ENCODE results near the gene NPHP4.

NPHP4 gene

DNA sequence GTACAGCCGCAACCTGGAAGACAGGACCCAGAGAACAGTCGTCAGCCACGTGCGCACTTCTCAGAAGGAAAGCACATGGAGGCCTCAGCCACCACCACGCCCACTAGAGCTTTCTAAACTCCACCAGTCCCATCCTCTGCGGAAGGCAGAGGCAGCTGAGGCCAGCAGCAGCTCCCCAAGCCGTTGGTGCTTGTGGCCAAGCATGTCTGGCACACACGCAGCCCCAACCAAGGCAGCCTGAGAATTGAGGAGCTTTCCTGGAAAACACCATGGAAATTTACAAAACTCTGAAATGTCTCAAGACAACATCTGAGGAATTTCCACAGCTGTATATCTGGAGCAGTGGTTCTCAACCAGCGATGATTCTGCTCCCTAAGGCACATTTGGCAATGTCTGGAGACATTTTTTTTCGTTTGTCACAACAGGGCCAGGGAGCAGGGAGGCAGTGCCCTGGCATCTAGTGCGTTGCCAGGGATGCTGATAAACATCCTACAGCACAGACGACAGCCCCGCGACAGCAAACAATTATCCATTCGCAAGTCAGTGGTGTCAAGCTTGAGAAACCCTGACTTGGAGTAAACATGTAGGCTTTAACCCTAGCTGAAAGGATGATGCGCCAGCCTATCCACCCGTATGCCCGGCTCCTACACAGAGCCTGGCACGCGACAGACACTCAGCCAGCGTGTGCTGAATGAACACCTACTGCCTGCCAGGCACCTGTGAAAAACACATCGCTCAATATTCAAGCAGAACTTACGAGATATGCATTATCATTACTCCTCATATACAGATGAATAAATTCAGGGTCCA is 24.7 kb downstream of the NPHP4 start:
- DNase-seq = no peak

DNA sequence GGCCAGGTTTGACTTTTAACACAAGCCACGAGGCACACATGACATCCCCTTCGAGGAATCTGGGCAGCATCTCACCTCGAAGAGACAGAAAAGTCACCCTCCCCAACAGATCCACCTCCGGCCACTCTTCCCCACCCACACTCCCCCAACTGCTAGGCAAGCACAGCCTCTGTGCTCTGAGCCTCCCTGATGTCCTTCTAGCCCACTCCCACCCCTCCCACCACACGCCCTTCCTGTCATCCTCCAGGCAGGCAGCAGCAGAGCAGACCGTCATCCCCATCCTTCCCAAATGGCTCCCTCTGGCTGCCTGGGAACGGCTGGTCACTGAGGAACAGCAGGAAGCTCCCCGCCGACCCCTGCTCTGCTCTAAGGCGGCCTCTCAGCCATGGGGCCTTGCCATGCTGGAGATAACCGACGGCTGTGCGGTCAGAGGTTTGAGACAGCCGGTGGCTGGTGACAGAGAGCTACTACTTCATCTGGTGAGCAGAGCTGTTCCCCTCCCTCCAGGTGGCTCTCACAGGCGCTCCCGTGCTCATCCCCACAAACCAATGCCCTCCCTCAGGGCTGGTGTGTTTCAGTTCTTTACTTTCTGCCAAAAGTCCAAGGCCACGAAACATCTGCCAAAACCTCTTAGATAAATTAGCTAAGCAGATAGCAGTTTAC is 25.6 kb downstream of the NPHP4 start:
- DNase-seq = no peak

DNA sequence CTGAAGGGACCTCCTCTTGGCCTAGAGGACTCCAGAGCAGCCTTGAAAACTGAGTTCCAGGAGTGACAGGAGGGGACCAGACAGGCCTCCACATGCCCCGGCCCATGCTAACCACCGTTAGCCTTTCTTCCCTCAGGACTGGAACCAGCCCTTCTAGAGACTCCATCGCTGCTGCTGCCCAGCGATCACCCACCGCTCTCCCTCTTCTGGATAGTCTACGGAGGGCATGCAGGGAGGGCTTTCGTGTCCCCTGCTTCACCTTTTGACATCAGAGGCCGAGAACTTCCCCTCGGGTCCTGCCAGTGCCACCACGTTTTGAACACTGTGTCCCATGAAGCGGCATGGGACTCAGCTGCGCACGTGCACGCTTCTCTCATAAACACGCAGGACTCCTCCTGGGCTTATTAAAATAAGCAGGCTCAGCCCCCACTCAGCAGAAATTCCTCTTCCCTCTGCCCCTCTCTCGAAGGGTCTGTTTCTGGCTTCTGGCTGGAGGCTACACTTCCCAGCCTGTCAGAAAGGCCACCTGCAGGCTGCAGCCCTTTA is 26.6 kb downstream of the NPHP4 start:
- no peak for DNase-seq

DNA sequence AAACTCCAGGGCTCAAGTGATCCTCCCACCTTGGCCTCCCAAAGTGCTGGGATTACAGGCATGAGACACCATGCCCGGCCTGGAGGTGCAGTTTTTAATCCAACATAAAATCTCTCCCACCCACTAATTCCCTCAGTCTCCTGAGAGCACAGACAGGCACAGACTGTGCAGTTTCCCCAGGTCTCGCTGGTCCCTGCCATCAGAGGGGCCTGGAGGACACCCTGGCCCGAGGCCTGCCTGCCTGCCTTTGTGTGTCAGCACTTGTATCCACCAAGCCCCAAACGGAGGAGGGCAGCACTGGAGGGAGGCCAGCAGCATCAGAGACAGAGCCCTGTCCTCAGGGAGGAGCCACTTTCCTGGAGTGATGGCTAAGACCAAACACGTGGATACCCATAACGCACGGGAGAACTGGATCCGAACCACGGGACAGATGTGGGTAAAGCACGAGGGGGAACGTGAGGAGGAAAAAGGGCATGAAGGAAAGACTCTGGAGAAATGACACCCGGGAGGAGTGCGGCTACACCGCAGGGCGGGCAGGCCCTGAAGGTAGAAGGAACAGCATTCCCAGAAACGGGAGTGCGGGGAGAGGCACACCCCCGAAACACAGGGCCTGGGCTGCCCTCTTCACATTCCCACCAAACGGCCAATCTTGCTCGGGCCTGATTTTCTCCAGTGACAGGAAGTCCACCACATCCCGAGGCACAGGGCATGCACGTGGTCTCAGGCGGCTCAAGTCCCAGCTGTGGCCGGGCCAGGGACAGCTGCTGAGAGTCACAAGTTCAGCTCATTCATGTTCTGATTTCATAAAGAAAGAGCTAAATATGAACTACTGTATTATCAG is 29.7 kb downstream of the NPHP4 start:
- no peak for DNase-seq

DNA sequence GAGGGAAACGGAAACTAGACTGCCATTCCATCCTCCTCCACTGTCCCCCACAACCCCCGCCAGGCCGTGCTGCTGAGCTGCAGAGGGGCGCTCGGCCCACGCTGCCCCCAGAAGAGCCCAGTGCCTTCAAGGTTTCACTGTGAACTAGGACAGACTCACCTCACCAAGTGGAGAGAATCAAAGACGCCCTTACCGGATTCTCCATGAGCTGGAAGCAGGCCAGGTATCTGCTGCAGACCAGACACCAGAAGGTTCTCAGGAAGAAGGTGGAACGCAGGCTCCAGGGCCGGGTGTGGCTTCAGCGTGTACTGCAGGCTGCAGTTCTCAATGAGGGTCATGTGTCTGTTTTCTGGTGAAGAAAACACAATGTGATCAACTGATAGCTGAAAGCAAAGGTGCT is 30.6 kb downstream of the NPHP4 start:
- no peak for DNase-seq

DNA sequence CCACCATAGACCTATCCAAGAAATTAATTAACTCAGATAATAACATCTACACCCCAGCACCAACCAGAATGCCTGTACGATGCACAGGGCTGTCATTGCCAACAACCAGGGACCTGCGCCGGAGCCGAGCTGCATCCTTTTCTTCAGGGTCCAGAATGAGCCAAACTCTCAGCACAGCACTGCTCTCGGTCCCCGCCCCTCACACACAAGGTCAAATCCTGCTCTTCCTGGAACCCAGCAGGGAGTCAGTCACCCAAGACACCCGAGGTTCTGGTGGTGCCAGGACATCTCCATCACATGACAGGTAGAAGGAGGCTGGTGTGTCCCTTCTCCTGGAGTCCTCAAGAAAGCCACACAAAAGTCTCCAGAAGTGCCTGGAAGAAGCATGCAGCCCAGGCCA is 31.9 kb downstream of the NPHP4 start:
- no peak for DNase-seq

DNA sequence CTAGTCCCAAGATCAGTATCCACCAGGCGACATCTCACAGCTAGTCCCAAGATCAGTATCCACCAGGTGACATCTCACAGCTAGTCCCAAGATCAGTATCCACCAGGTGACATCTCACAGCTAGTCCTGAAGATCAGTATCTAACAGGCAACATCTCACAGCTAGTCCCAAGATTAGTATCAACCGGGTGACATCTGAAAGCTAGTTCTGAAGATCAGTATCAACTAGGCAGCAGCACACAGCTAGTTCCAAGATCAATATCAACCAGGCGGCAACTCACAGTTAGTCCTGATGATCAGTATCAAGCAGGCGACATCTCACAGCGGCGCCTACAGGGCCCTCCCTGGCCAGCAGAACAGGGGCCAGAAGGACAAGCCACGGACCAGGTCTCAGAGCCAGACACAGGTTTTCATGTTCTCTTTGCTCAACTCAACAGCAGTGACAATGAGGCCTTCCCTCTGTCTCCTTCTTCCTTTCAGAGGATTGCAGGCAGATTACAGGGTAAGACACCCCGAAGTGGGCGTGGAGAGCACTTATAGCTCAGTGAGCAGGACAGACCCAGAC is 32.5 kb downstream of the NPHP4 start:
- DNase-seq = no peak

DNA sequence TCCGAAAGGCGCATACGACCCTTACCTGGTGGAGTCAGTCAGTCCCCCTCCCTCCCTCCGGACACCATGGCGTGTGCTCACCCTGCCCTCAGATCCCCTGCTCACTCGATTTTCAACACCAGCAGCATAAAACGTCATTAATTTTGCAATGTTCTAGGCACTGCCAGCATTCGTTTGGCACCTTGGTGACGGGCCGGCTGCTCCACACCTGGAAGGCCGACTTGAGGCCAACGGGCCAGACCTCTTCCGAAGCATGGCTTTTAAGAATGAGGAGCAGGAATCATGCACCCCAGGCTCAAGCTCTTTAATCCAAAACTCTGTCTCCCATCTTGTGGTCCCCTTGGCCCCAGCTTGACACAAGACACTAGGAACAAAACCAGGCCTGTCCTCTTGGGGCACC is 33.1 kb downstream of the NPHP4 start:
- DNase-seq = no peak

DNA sequence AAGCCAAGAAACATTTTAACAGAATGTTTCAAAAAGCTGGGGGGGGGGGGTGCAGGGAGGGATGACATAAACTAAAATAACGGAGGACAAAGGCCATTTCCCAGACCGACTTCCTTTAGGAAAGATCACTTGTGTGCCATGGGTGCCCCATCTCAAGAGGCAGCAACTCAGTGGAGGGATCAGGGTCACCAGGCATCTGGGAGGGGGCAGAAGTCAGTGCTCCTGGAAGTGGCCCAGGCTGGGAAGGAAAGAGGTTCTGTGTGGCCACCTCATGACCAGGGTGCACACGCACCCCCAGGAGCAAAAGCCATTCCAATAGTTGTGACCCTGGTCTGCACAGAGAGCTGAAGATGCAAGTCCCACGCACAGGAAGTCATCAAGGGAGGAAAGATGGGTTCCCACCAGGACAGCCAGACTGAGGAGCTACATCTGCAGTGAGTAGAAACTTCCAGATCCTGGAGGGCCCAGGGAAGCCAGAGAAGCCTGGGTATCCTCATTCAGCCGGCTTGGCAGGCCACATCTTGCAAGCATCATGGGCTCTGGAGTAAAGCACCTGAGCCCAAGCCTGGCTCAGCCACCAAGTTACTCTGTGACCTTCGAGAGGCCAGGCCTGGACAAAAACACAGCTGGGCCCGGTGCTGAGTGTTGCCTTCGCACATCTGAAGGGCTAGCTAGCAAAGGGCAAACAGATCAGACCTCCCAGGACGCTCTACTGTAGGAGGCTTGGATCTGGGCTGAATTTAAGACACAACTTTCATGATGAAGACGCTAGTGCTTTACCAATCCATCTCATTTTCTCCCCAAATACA is 36.0 kb downstream of the NPHP4 start:
- no peak for DNase-seq

DNA sequence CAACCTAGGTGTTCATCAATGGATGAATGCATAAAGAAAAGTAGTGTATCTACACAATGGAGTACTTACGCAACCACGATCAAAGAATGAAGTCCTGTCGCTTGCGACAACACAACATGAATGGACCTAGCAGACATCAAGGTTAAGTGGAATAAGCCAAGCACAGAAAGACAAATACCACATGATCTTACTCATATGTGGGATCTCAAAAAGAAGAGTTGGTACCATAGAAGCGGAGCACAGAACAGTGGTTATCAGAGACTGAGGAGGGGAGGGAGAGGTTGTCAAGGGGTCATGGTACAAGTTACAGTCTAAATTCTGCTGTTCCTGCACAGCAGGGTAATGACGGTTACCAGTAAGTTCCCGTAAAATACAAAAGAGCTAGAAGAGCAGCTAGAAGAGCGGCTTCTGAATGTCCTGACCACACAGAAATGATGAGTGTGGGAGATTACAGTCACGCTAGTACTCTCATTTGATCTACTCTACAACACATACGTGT is 36.7 kb downstream of the NPHP4 start:
- DNase-seq = no peak

DNA sequence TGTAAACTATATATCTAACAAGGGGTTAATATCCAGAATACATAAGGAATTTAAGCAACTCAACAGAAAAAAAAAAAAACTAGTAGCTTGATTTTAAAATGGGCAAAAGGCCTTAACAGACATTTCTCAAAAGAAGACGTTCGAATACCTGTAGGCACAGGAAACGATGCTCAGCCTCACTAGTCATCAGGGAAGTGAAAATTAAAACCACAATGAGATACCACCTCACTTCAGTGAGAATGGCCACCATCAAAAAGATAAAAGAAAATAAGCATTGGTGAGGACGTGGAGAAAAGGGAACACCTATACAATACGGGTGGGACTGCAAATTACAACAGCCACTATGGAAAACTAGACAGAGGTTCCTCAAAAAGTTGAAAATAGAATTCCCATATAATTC is 37.3 kb downstream of the NPHP4 start:
- no peak for DNase-seq

DNA sequence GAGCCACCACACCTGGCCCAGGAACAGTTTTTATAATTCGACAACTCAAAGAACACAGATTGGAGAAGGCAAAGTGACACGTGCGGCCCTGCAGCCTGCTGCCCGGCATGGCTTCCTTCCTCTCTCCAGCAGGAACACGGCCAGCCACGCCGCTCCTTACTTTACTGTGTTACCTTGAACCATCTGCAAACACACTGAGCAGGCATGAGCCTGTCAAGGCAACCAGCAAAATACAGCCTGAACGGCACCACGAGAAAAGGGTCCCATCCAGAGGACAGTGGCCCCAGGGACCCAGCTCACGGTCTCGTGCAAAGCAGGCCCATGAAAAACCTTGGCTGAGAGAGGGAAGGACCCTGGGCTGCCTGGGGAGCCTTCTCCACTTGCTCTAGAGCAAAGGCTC is 38.8 kb downstream of the NPHP4 start:
- DNase-seq = no peak

DNA sequence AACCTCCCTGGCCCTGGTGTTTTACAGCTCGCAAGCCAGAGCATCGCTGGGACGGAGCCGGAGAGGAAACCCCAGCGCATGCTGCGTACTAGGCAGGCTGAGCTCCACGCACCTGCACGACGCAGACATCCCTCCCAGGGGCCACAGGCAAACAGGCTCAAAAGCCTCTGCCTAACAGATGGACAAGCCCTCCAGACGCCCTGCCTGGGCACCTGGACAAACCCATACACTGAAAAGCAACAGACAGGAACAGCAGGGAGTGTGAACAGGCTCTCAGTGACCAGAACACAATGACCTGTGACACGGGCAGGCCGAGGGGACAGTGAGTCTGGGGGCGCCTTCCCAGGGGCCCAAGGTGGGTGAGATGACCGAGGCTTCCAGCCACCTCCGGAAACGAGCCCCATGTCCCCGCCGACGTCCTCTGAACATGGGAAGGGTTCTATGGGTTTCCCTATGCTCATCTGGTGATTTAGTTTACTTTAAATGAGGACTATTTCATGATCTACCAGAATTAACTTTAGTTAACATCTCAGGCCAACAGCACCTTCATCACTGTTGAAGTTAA is 40.3 kb downstream of the NPHP4 start:
- DNase-seq = no peak

DNA sequence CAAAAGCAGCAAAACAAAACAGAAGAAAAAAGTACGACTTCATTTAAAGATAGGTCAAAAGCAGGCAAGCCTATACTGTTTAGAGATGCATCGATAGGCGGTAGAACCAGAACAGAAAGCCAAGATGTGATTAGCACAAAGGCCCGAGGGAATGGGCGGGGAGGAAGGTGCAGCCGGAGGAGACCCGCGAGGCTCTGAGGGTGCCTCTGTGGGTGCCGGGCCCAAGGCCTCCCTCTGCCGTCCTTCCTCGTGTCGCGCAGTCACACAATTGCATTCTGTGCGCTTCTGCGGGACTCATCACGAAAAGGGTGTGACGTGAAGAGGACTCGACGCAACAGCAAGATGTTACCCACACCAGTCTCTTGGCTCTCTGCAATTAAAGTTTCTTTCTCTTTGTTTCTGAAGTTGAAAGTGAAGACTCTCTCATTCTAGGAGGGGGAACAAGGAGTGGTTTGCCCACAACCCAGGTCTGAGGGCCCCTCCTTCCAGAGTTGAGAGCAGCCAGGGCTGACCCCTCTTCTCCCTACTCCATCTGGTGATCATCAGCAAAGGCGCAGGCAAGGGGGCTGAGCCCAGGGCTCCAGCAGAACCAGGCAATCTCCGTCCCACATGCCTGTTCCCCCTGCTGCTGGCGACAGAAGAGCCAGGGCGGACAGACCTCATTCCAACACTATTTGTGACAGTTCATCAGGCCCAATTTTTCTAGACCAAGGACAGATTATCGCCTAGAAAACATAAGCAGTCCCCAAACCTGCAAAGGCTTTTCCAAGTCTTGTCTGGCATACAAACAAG is 41.0 kb downstream of the NPHP4 start:
- DNase-seq = no peak

DNA sequence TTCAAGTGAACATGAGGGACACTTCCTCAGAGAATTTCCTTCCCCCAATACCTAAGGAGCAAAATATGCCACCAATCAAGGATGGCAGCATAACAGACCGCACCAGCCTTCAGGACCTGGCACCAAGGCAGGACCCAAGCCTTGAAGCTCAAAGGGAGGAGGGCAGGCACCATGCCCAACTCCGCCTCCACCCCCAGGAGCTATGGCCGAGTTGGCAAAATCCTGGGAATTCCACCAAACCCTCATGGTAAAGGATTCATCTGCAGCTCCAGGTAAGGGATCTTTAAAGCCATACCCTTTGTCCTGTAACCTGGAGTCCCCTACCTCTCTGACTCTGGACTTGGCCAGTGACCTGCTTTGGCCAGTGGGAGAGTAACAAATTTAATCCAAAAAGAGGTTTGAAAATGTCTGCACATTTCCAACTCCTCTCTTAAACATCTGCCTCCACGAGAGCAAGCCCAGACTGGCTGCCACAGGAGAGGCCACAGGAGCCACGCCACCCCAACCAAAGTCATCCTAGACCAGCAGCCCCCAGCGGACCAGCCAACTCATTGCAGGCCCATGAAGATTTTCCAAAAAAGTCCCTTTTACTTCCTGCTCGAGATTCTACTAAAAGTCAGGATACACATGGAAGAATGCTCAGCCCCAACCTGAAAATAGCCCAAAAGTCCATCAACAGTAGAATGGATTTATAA is 41.9 kb downstream of the NPHP4 start:
- no peak for DNase-seq

DNA sequence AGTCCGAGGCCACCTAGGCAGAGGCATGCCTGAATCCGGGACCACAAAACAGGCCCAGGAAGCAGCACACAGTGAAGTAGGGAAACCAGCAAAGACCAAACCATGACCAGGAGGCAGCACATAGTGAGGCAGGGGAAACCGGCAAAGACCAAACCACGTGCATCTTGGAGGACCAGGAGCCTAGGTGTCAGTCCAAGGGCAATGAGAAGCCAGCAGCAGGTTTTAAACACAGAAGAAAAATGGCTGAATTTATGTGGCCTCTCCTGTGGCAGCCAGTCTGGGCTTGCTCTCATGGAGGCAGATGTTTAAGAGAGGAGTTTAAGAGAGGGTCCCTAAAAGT is 42.5 kb downstream of the NPHP4 start:
- DNase-seq = no peak

DNA sequence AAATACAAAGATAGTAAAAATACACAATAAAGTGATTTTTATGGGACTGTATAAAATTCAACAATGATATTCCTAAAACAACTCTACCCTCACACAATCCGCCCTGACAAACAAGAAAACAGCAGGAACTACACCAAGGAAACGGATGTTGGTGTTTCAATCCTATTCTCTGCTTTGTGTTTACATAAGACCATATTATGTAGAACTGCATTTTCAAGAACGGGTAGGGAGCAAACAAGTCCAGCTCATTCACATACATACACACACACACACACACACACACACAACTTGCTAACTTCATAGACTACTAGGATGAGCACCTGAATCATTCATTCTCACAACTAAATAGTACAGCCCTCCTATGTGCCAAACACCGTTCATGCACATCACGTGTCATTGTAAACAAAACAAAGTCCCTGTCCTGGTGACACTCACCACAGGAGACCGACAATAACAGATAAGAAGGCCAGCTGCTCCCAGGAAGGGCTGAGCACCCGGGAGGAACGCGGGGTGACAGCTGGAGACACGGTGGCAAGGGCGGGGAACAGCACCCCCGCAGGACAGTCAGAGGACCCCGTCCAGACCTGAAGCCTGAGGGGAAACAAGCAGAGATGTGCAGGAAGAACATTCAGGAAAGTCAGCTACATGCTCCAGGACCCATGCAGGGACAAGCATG is 43.0 kb downstream of the NPHP4 start:
- DNase-seq = no peak

DNA sequence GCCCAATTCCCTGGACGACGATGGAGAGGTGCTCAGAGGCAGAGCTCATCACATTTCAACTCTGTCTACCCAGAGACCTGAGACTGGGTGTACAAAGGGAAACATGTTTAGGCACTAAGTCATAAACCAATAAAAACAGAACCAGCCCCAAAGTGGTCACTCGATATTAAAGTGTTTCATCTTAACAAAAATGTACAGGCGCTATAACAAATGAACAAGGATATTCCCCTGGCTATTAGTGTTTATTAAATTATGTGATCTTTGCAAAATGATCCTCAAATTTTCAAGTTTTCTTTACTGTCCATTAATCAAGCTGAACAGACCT is 43.6 kb downstream of the NPHP4 start:
- DNase-seq = no peak

DNA sequence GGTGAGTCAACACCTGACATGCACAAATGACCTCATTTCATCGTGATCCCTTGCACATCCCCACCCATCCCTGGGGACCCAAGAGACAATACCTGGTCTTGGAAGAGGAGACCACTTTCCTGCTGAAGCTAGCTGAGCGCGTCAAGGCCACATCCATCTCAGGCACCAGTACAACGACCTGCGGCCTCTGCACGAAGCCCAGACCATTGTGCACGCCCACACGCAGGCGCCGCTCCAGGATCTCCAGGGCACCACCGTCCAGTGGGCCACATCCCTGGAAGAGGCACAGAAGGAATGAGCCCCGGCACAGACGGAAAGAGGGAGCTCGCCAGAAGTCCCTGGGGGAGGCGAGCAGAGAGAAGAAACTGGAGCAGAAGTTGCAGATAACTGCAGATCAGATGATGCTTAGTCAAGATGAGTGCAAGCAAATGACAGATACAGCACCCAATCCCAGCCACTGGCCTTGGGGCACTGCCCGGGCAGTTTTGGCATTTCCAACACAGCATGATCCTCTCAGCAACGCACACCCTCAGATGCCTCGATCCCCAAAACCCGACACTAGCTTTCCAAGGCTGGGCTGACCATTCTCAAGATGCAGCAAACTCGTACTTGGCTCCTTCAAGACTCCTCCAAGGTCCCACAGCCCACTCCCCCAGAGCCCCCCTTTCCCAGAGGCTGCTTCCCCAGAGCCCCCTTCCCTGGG is 44.1 kb downstream of the NPHP4 start:
- DNase-seq = no peak
